ENCODE results near the gene ELL2. TPM values are rescaled to one million over a fixed set of nuclear protein-coding genes. Genes with fewer than 3 reads are reported as not detected.

Gene ELL2
- total RNA-seq, 1 donor, result 302 TPM

GRCh38 chr5:95963650-95964410, 2.2 kb upstream of the ELL2 start:
- H3K4me3 ChIP-seq (ENCODE audit: low read depth, low read length), result no peak overlapping the region
- no peak for DNase-seq (ENCODE audit: low read depth)
- TF ChIP-seq CTCF (IDR thresholded peaks at IDR 0.05; ENCODE audit: insufficient read depth, low read depth, low read length), result no peak

GRCh38 chr5:95962785-95963184, 1.1 kb upstream of the ELL2 start:
- TF ChIP-seq CTCF (IDR thresholded peaks at IDR 0.05; ENCODE audit: insufficient read depth, low read depth, low read length), result no peak
- no peak for DNase-seq (ENCODE audit: low read depth)
- H3K4me3 ChIP-seq (ENCODE audit: low read depth, low read length), result peak overlapping the region; percentile 93

GRCh38 chr5:95962475-95962773, 773 bp upstream of the ELL2 start:
- H3K4me3 ChIP-seq (ENCODE audit: low read depth, low read length), result peak overlapping the region; percentile 93
- TF ChIP-seq CTCF (IDR thresholded peaks at IDR 0.05; ENCODE audit: insufficient read depth, low read depth, low read length), result no peak
- DNase-seq (ENCODE audit: low read depth), result no peak

- TF ChIP-seq CTCF (IDR thresholded peaks at IDR 0.05; ENCODE audit: insufficient read depth, low read depth, low read length), result peak; percentile 65
- peak; percentile 75 for DNase-seq (ENCODE audit: low read depth)
- H3K4me3 ChIP-seq (ENCODE audit: low read depth, low read length), result peak overlapping the region; percentile 93
These were observed 709 bp downstream of the ELL2 start for GRCh38 chr5:95960667-95961616.

DNA sequence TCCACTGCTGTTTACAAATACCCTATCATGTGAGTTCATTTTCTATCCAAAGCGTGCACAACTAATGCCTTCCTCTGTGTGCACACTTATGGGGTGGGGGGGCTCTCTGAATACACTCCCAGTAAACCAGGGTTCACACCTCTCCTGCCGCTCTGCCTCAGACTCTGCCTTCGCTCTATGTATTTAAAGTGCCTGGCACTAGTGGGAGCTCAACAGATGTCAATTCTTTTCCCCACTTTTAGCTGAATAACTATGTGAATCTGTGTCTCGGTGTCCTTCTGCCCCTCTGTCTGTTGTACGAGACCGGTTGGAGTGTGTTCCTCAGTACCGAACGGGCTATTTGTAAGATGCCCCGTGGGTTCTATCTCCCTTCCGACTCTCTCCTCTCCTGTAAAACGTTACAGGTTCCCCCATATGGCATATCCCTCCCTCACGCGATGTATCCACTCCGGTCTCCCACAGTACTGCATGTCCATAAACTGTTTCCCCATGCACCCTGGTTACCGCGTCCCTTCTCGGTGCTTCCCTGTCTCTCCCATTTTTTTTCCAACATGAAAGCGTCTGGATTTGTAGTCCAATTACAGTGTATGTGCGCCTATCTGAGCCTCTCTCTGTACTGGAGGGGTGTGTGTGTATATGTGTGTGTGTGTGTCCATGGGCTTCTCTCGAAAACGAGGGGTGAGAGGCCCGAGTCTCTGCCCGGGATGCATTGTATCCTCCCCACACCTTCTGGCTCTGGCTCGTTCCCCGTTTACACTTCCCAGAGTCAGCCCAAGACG, 1.6 kb downstream of the ELL2 start:
- peak; percentile 9 for TF ChIP-seq CTCF (IDR thresholded peaks at IDR 0.05; ENCODE audit: insufficient read depth, low read depth, low read length)
- DNase-seq (ENCODE audit: low read depth), result peak; percentile 49

GRCh38 chr5:95959051-95959887, 2.4 kb downstream of the ELL2 start:
- no peak for TF ChIP-seq CTCF (IDR thresholded peaks at IDR 0.05; ENCODE audit: insufficient read depth, low read depth, low read length)
- peak overlapping the region; percentile 93 for H3K4me3 ChIP-seq (ENCODE audit: low read depth, low read length)
- DNase-seq (ENCODE audit: low read depth), result peak; percentile 68

More for the DNA sequence above, 1.6 kb downstream of the ELL2 start:
- peak overlapping the region; percentile 93 for H3K4me3 ChIP-seq (ENCODE audit: low read depth, low read length)
